ENCODE results near the gene SLA2. TPM values are rescaled to one million over a fixed set of nuclear protein-coding genes. Genes with fewer than 3 reads are reported as not detected.
"Not testable (repeated sequence)": the region's sequence is repeated elsewhere in the genome, so short reads cannot be mapped to it uniquely, and the experiment has no call there.

SLA2 gene
- total RNA-seq, 1 donor from 2014 or later: 0.77 TPM

- no peak overlapping the region for H3K27ac Mint-ChIP-seq
- H3K9me3 Mint-ChIP-seq (ENCODE audit: low read depth): no peaks in the 10 kb centered on the region
- no peak for DNase-seq (ENCODE audit: low spot score, unreplicated experiment)
- no peak overlapping the region for H3K4me3 Mint-ChIP-seq (ENCODE audit: low read depth)
- no peaks in the 10 kb centered on the region for H3K27me3 Mint-ChIP-seq
- TF ChIP-seq CTCF (IDR thresholded peaks at IDR 0.05; ENCODE audit: unreplicated experiment): no peak
- H3K4me1 Mint-ChIP-seq (ENCODE audit: low read depth): peaks cover 4% of the 10 kb centered on the region
- H3K36me3 Mint-ChIP-seq (ENCODE audit: insufficient read depth): no peaks in the 10 kb centered on the region
These were observed 25.1 kb downstream of the SLA2 start for GRCh38 chr20:36620917-36621316.

DNA sequence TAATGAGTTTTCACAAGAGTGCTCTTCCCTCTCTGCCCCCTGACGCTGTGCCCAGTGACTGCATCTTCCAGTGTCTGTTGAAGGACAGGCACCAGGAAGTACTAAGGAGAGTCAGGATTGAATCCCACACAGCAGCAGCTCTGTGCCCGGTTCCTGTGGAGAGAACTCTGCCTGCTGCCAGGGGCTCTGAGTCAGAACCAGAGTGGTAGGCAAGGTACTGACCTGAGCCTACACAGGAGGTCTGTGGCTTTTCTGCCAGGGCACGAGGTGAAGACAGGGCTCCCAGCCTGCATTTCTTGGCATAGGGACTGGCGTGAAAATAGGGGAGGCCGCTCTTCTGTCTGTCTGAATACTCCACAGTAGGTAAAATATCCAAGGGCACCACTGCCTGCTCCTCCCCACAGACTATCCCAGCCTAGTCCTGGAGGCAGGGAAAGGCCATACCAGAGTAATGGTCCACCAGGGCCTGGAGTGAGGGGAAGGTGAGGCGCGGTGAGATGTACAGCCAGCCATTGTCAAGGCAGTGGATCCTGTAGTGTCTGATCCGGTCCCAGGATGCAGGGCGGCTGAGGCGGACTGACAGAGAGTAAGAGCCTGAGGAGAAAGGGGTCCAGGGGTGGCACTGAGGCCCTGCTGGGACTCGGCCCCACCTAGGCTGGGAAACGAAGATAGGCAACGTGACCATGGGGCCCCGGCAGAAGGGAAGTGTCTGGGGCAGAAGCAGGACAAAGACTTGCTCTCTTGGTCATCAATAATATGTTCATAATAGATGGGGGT, 31.0 kb downstream of the SLA2 start:
- no peak for TF ChIP-seq CTCF (IDR thresholded peaks at IDR 0.05; ENCODE audit: unreplicated experiment)
- no peak overlapping the region for H3K4me3 Mint-ChIP-seq (ENCODE audit: low read depth)
- H3K27me3 Mint-ChIP-seq: no peaks in the 10 kb centered on the region
- H3K9me3 Mint-ChIP-seq (ENCODE audit: low read depth): no peaks in the 10 kb centered on the region
- DNase-seq (ENCODE audit: low spot score, unreplicated experiment): no peak
- no peaks in the 10 kb centered on the region for H3K4me1 Mint-ChIP-seq (ENCODE audit: low read depth)
- peaks cover 2% of the 10 kb centered on the region for H3K36me3 Mint-ChIP-seq (ENCODE audit: insufficient read depth)
- no peak overlapping the region for H3K27ac Mint-ChIP-seq

DNA sequence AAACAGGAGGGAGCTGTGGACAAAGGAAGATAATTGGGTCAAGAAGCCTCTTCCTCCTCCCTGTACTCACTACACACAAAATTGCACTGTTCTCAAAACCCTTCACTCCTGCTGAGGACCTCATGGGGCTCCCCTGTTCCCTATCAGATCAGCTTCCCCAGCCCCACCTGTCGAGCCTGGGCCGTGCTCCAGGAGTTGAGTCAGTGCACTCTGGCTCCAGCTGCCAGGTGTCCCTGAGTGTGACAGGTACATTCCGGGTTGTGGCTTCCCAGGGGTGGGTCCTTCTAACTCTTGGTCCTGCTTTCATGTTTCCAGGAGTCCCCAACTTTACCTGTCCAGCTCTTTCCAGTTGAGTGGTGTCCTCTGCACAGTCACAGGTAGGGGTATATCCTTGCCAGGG, 32.0 kb downstream of the SLA2 start:
- H3K4me3 Mint-ChIP-seq (ENCODE audit: low read depth): no peak overlapping the region
- peaks cover 2% of the 10 kb centered on the region for H3K36me3 Mint-ChIP-seq (ENCODE audit: insufficient read depth)
- H3K27ac Mint-ChIP-seq: no peak overlapping the region
- no peak for TF ChIP-seq CTCF (IDR thresholded peaks at IDR 0.05; ENCODE audit: unreplicated experiment)
- DNase-seq (ENCODE audit: low spot score, unreplicated experiment): no peak
- no peaks in the 10 kb centered on the region for H3K9me3 Mint-ChIP-seq (ENCODE audit: low read depth)
- H3K4me1 Mint-ChIP-seq (ENCODE audit: low read depth): no peaks in the 10 kb centered on the region
- no peaks in the 10 kb centered on the region for H3K27me3 Mint-ChIP-seq

- H3K36me3 Mint-ChIP-seq (ENCODE audit: insufficient read depth): peaks cover 2% of the 10 kb centered on the region
- H3K4me1 Mint-ChIP-seq (ENCODE audit: low read depth): peaks cover 9% of the 10 kb centered on the region
- no peaks in the 10 kb centered on the region for H3K27me3 Mint-ChIP-seq
- no peak overlapping the region for H3K27ac Mint-ChIP-seq
- no peak for DNase-seq (ENCODE audit: low spot score, unreplicated experiment)
- H3K9me3 Mint-ChIP-seq (ENCODE audit: low read depth): no peaks in the 10 kb centered on the region
- no peak overlapping the region for H3K4me3 Mint-ChIP-seq (ENCODE audit: low read depth)
- no peak for TF ChIP-seq CTCF (IDR thresholded peaks at IDR 0.05; ENCODE audit: unreplicated experiment)
These were observed 34.4 kb downstream of the SLA2 start for GRCh38 chr20:36611625-36612024.

DNA sequence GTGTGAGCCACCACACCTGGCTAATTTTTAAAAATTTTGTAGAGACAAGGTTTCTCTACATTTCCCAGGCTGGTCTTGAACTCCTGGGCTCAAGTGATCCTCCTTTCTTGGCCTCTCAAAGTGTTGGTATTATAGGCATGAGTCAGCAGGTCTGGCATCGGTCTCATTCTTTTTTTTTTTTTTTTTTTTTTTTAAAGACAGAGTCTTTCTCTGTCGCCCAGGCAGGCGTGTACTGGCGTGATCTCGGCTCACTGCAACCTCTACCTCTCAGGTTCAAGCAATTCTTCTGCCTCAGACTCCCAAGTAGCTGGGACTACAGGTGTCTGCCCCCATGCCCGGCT, 37.6 kb downstream of the SLA2 start:
- peaks cover 18% of the 10 kb centered on the region for H3K4me1 Mint-ChIP-seq (ENCODE audit: low read depth)
- H3K9me3 Mint-ChIP-seq (ENCODE audit: low read depth); H3K27ac Mint-ChIP-seq; H3K4me3 Mint-ChIP-seq (ENCODE audit: low read depth); H3K27me3 Mint-ChIP-seq; DNase-seq (ENCODE audit: low spot score, unreplicated experiment); H3K36me3 Mint-ChIP-seq (ENCODE audit: insufficient read depth): not testable (repeated sequence)
